Adrenal gland (tissue), 12 donors: Measurements from ENCODE around the gene YOD1. TPM values are rescaled to one million over a fixed set of nuclear protein-coding genes. Genes with fewer than 3 reads are reported as not detected.

ENCODE experiments used
- DNase-seq, 7 donors: peaks; one replicate each; pipeline ENCODE4 v3.0.0-alpha.2; 2019 to 2020
- H3K27ac ChIP-seq, 5 donors: fragments of 200-600 bp; sonication (generic) in 4 of 5; 1 replicate in 3 of 5; 2 replicates in 2 of 5; pipeline versions ENCODE4 v1.5.1 to v1.8.0; 2016 to 2020; ENCODE audit warnings: mild to moderate bottlenecking in 1 of 5
- H3K27me3 ChIP-seq: fragments of 200-600 bp; 2 replicates; pipeline ENCODE4 v1.8.0; 2021
- H3K36me3 ChIP-seq, 2 donors: fragments of 200-600 bp; replicated peaks in 1 of 2; 1 replicate in 1 of 2; 2 replicates in 1 of 2; pipeline versions ENCODE4 v1.5.1 to v1.8.0; 2018 to 2022
- H3K4me1 ChIP-seq, 2 donors: fragments of 200-600 bp; replicated peaks in 1 of 2; 1 replicate in 1 of 2; 2 replicates in 1 of 2; pipeline versions ENCODE4 v1.5.1 to v1.8.0; 2018 to 2021
- H3K4me3 ChIP-seq, 4 donors: fragments of 200-600 bp; sonication (generic) in 3 of 4; one replicate each; pipeline ENCODE4 v1.5.1; 2016 to 2018
- H3K9me3 ChIP-seq, 3 donors: fragments of 200-600 bp; sonication (generic) in 1 of 3; replicated peaks in 1 of 3; 1 replicate in 2 of 3; 2 replicates in 1 of 3; pipeline versions ENCODE4 v1.5.1 to v1.8.0; 2016 to 2021
- POLR2A ChIP-seq, 2 donors: fragments of 450-650 bp; IDR thresholded peaks; one replicate each; pipeline ENCODE4 v1.6.1; 2017; ENCODE audit warnings: antibody characterized with exemption in 2 of 2, mild to moderate bottlenecking in 2 of 2, moderate library complexity in 1 of 2
- WGBS, 4 donors: extraction: QIAGEN DNeasy Blood & Tissue Kit in 2 of 4; methylation state at CpG; one replicate each; pipeline versions ENCODE4 v1.1.5 to v1.1.7; 2013 to 2017; 5-methylcytosine and 5-hydroxymethylcytosine counted together
- intact Hi-C, 2 donors: fragments of 100-400 bp; cut with DNase I; formaldehyde crosslinking; loops; one replicate each; pipeline versions ENCODE4 v1.14.1 to v1.15.0; 2022 to 2023
- polyA plus RNA-seq, 3 donors: library from polyadenylated mRNA; stranded (reverse); fragments of 200-250 nt in 2 of 3; fragments of 350-450 nt in 1 of 3; fragmentation: Illumina TruSeq in 1 of 3; extraction: RNeasy Lipid Tissue Mini Kit (QIAGEN cat#74804) in 1 of 3; gene quantifications; one replicate each; pipeline ENCODE4 v1.2.3, GENCODE V29; 2013 to 2014
- total RNA-seq, 9 donors: library from RNA; depleted of rRNA in 4 of 9; stranded (reverse); fragments of >200 nt in 4 of 9; fragments of 120-200 nt in 1 of 9; fragmentation: NEBNext Ultra II Directional in 1 of 9; extraction: Animal tissue kit (Norgen Biotek cat#: 25700) in 1 of 9; gene quantifications; one replicate each; pipeline versions ENCODE4 v1.1.0 to v1.2.4, GENCODE V29; 2013 to 2023
- TF ChIP-seq, protein P1 (sequence below), 6 experiments: fragments of 450-650 bp in 4 of 6; fragments of 200-600 bp in 2 of 6; sonication (generic) in 1 of 6; IDR thresholded peaks; 1 replicate in 5 of 6; 2 replicates in 1 of 6; pipeline versions ENCODE4 v1.5.1 to v1.8.0; 2016 to 2021; ENCODE audit warnings: antibody characterized with exemption in 6 of 6, mild to moderate bottlenecking in 2 of 6, moderate library complexity in 1 of 6
- donor health status: healthy with polysubstance abuse.
- donor health status: Bipolar disorder and iron deficiency.
- donor health status: DM: yes; HTN: yes; CAD: no.
- donor health status: DM: no; HTN: no; CAD: no.
- donor health status: DM: no; HTN: no; CAD: no.
- donor health status: DM: yes; HTN: yes; CAD: no.

The YOD1 gene
- total and polyA plus RNA-seq, 12 donors: 2.5 to 22.1 (median 8.6) TPM

- intact Hi-C loops: no loop called here
- peak in 2 of 7 donors; percentile 19 to 32 for DNase-seq
- Histone ChIP-seq H3K4me1 (peaks cover 32 to 33% of the 10 kb centered on the region in 2 donors), H3K4me3 (no peak overlapping the region), H3K9me3 (no peaks in the 10 kb centered on the region), H3K27me3 (no peaks in the 10 kb centered on the region), H3K36me3 (no peaks in the 10 kb centered on the region), H3K27ac (no peak overlapping the region)
- 76 to 86% (median 81%) methylated on average over 8 of the region's 8 CpGs for WGBS, 4 donors
- TF ChIP-seq POLR2A (IDR thresholded peaks at IDR 0.05): no peak
- TF ChIP-seq, protein P1, sequence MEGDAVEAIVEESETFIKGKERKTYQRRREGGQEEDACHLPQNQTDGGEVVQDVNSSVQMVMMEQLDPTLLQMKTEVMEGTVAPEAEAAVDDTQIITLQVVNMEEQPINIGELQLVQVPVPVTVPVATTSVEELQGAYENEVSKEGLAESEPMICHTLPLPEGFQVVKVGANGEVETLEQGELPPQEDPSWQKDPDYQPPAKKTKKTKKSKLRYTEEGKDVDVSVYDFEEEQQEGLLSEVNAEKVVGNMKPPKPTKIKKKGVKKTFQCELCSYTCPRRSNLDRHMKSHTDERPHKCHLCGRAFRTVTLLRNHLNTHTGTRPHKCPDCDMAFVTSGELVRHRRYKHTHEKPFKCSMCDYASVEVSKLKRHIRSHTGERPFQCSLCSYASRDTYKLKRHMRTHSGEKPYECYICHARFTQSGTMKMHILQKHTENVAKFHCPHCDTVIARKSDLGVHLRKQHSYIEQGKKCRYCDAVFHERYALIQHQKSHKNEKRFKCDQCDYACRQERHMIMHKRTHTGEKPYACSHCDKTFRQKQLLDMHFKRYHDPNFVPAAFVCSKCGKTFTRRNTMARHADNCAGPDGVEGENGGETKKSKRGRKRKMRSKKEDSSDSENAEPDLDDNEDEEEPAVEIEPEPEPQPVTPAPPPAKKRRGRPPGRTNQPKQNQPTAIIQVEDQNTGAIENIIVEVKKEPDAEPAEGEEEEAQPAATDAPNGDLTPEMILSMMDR (IDR thresholded peaks at IDR 0.05): no peak
These were observed 29.7 kb downstream of the YOD1 start for GRCh38 chr1:207021139-207021861.

GRCh38 chr1:207020709-207021107 is 30.3 kb downstream of the YOD1 start:
- H3K4me3 ChIP-seq: no peak overlapping the region
- no peaks in the 10 kb centered on the region for H3K36me3 ChIP-seq
- TF ChIP-seq, protein P1 (IDR thresholded peaks at IDR 0.05): no peak
- no peak for TF ChIP-seq POLR2A (IDR thresholded peaks at IDR 0.05)
- no peaks in the 10 kb centered on the region for H3K9me3 ChIP-seq
- peaks cover 27% of the 10 kb centered on the region in 2 donors for H3K4me1 ChIP-seq
- DNase-seq: no peak
- intact Hi-C loops: no loop called here
- no peak overlapping the region for H3K27ac ChIP-seq
- 78 to 86% (median 84%) methylated on average over 4 of the region's 4 CpGs for WGBS, 4 donors
- no peaks in the 10 kb centered on the region for H3K27me3 ChIP-seq

GRCh38 chr1:207020065-207020708 is 30.8 kb downstream of the YOD1 start:
- no peaks in the 10 kb centered on the region for H3K9me3 ChIP-seq
- 84 to 93% (median 90%) methylated on average over 9 of the region's 9 CpGs for WGBS, 4 donors
- intact Hi-C loops: no loop called here
- H3K36me3 ChIP-seq: no peaks in the 10 kb centered on the region
- no peak overlapping the region for H3K27ac ChIP-seq
- TF ChIP-seq, protein P1 (IDR thresholded peaks at IDR 0.05): no peak
- no peak for TF ChIP-seq POLR2A (IDR thresholded peaks at IDR 0.05)
- no peak overlapping the region for H3K4me3 ChIP-seq
- peaks cover 21 to 22% of the 10 kb centered on the region in 2 donors for H3K4me1 ChIP-seq
- DNase-seq: no peak
- no peaks in the 10 kb centered on the region for H3K27me3 ChIP-seq

DNA sequence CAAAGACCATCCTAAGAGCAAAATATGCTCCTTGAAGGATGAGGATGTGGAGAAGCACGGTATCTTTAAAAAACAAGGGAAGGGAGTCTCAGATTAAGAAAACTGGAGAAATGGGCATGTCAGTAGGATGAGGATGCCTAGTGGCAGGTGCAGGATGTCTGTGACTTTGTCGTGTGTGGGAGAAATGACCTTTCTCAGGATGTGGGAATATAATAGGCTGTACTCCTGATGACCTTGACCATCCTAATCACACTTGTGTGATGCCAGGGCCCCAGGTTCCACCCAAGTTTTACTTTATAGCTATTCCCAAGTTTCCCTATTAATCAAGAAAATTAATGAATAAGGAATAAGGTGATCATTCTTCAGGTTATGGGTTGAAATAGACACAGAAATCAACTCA is 31.3 kb downstream of the YOD1 start:
- WGBS, 4 donors: 46 to 75% (median 62%) methylated on average over 2 of the region's 2 CpGs
- Histone ChIP-seq H3K9me3 (no peaks in the 10 kb centered on the region), H3K4me1 (peaks cover 16 to 17% of the 10 kb centered on the region in 2 donors), H3K36me3 (no peaks in the 10 kb centered on the region), H3K4me3 (no peak overlapping the region), H3K27ac (no peak overlapping the region), H3K27me3 (no peaks in the 10 kb centered on the region)
- TF ChIP-seq, protein P1 (IDR thresholded peaks at IDR 0.05): no peak
- no peak for TF ChIP-seq POLR2A (IDR thresholded peaks at IDR 0.05)
- intact Hi-C loops: no loop called here
- DNase-seq: no peak
